Panc1 (cell line): ENCODE results near the gene CFAP57. TPM values are rescaled to one million over a fixed set of nuclear protein-coding genes. Genes with fewer than 3 reads are reported as not detected.

Experiments
- ATAC-seq: fragments of 200-7000 bp; cut with Tn5 transposase; 2 replicates; pipeline ENCODE4 v1.9.1; 2020; ENCODE audit warnings: mild to moderate bottlenecking, moderate library complexity
- BruUV-seq: library from RNA; stranded (reverse); fragments of 400-500 nt; replicated peaks from 2 replicates; lab custom pipeline; 2021; lab: Mats Ljungman, UMichigan
- CTCF ChIA-PET: fragments of 300-600 bp; sonication (Branson Sonifier 250); formaldehyde crosslinking; loops from one replicate; lab custom pipeline; 2022; ENCODE audit warnings: antibody characterized with exemption; lab: Charles Lee
- POLR2A ChIA-PET: fragments of 300-600 bp; sonication (Branson Sonifier 250); formaldehyde crosslinking; loops from one replicate; lab custom pipeline; 2022; ENCODE audit warnings: antibody characterized with exemption; lab: Charles Lee
- DNase-seq: peaks from one replicate; pipeline ENCODE4 v3.0.0-alpha.2; 2010; ENCODE audit warnings: low read depth, low spot score
- H3K27ac ChIP-seq: 2 replicates; pipeline ENCODE4 v1.5.1; 2011; ENCODE audit warnings: mild to moderate bottlenecking, low read length, inconsistent platforms
- H3K27me3 ChIP-seq: fragments of 200-500 bp; sonication (Bioruptor generic); 2 replicates; pipeline ENCODE4 v1.6.0; 2014; ENCODE audit warnings: low read length, inconsistent platforms; ENCODE audit not compliant: control insufficient read depth, insufficient read depth
- H3K36me3 ChIP-seq: fragments of 200-500 bp; sonication (Bioruptor generic); 2 replicates; pipeline ENCODE4 v1.5.1; 2014; ENCODE audit warnings: inconsistent platforms, mild to moderate bottlenecking, low read length, moderate library complexity; ENCODE audit not compliant: control insufficient read depth, insufficient read depth
- H3K4me1 ChIP-seq: 2 replicates; pipeline ENCODE4 v1.5.1; 2011; ENCODE audit warnings: inconsistent platforms, mild to moderate bottlenecking, low read length, moderate library complexity; ENCODE audit not compliant: control insufficient read depth, insufficient read depth
- H3K4me3 ChIP-seq, 2 experiments: 2 replicates each; pipeline ENCODE4 v1.5.1; 2011 to 2012; ENCODE audit warnings: low read depth in 2 of 2, low read length in 2 of 2, mild to moderate bottlenecking in 2 of 2, inconsistent platforms in 1 of 2, moderate library complexity in 1 of 2
- H3K9me3 ChIP-seq: fragments of 200-500 bp; sonication (Bioruptor generic); 2 replicates; pipeline ENCODE4 v1.5.1; 2014; ENCODE audit warnings: low read depth, mild to moderate bottlenecking, inconsistent platforms, low read length, moderate library complexity; ENCODE audit not compliant: control insufficient read depth, insufficient read depth
- POLR2AphosphoS5 ChIP-seq: IDR thresholded peaks from 2 replicates; pipeline ENCODE4 v1.6.1; 2012; ENCODE audit warnings: mild to moderate bottlenecking, low read depth, low read length, moderate library complexity
- SIN3A ChIP-seq: IDR thresholded peaks from 2 replicates; pipeline ENCODE4 v1.6.1; 2012; ENCODE audit warnings: low read depth, mild to moderate bottlenecking, low read length, moderate library complexity, borderline replicate concordance; ENCODE audit not compliant: insufficient read depth
- TCF7L2 ChIP-seq: IDR thresholded peaks from 2 replicates; pipeline ENCODE4 v1.6.1; 2011; ENCODE audit warnings: mild to moderate bottlenecking, low read depth, low read length, inconsistent platforms
- in situ Hi-C: cut with HindIII; loops from 2 replicates; pipeline ENCODE4 v1.10.0; 2016; ENCODE audit warnings: low sequenced_read_pairs, low pct_unique_long_range_greater_than_20kb
- intact Hi-C: fragments of 100-400 bp; cut with micrococcal nuclease; formaldehyde crosslinking; loops from one replicate; pipeline ENCODE4 v1.10.0; 2022; ENCODE audit not compliant: unreplicated experiment
- total RNA-seq: library from RNA; stranded (reverse); gene quantifications from one replicate; pipeline ENCODE4 v1.2.1, GENCODE V29; 2021; ENCODE audit not compliant: unreplicated experiment
- TF ChIP-seq, protein P1 (sequence below), 2 experiments: IDR thresholded peaks; 2 replicates each; pipeline ENCODE4 v1.6.1; 2011 to 2012; ENCODE audit warnings: low read depth in 2 of 2, control low read depth in 1 of 2, low read length in 1 of 2, mild to moderate bottlenecking in 1 of 2, moderate library complexity in 1 of 2; ENCODE audit not compliant: insufficient read depth in 1 of 2
- TF ChIP-seq, protein P2 (sequence below): fragments of 450-650 bp; IDR thresholded peaks from 2 replicates; pipeline ENCODE4 v1.5.1; 2017; ENCODE audit warnings: mild to moderate bottlenecking

The CFAP57 gene
- total RNA-seq, 1 experiment from 2014 or later, result 0.69 TPM

DNA sequence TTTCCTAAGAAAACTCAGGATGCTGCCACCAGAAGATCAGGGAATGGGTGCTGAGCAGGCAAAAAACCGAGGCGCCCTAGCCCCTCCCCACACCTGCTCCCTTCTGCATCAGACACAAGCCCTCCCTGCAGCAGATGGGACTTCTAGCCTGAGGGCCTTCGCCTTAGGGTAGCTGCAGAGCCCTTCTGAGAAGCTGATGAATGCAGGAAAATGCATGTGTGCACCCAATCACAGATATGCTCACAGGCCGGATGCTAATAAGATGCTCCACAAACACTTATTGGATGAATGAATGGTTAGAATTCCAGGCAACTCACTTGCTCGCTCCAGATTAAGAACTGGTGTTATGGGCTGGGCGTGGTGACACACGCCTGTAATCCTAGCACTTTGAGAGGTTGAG, 120.1 kb downstream of the CFAP57 start:
- no TSS peak for BruUV-seq
- no peaks in the 10 kb centered on the region for H3K27me3 ChIP-seq
- no peaks in the 10 kb centered on the region for H3K9me3 ChIP-seq
- DNase-seq, result no peak
- CTCF ChIA-PET, result no interaction called here
- no peak overlapping the region for H3K27ac ChIP-seq
- H3K4me3 ChIP-seq, result no peak overlapping the region
- no peak for ATAC-seq
- TF ChIP-seq TCF7L2 (no peak), POLR2AphosphoS5 (no peak), SIN3A (no peak)
- TF ChIP-seq, protein P1, sequence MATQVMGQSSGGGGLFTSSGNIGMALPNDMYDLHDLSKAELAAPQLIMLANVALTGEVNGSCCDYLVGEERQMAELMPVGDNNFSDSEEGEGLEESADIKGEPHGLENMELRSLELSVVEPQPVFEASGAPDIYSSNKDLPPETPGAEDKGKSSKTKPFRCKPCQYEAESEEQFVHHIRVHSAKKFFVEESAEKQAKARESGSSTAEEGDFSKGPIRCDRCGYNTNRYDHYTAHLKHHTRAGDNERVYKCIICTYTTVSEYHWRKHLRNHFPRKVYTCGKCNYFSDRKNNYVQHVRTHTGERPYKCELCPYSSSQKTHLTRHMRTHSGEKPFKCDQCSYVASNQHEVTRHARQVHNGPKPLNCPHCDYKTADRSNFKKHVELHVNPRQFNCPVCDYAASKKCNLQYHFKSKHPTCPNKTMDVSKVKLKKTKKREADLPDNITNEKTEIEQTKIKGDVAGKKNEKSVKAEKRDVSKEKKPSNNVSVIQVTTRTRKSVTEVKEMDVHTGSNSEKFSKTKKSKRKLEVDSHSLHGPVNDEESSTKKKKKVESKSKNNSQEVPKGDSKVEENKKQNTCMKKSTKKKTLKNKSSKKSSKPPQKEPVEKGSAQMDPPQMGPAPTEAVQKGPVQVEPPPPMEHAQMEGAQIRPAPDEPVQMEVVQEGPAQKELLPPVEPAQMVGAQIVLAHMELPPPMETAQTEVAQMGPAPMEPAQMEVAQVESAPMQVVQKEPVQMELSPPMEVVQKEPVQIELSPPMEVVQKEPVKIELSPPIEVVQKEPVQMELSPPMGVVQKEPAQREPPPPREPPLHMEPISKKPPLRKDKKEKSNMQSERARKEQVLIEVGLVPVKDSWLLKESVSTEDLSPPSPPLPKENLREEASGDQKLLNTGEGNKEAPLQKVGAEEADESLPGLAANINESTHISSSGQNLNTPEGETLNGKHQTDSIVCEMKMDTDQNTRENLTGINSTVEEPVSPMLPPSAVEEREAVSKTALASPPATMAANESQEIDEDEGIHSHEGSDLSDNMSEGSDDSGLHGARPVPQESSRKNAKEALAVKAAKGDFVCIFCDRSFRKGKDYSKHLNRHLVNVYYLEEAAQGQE (IDR thresholded peaks at IDR 0.05; ENCODE audit: insufficient read depth in 1 of 2, low read depth in 2 of 2, low read length in 1 of 2), result no peak
- TF ChIP-seq, protein P2, sequence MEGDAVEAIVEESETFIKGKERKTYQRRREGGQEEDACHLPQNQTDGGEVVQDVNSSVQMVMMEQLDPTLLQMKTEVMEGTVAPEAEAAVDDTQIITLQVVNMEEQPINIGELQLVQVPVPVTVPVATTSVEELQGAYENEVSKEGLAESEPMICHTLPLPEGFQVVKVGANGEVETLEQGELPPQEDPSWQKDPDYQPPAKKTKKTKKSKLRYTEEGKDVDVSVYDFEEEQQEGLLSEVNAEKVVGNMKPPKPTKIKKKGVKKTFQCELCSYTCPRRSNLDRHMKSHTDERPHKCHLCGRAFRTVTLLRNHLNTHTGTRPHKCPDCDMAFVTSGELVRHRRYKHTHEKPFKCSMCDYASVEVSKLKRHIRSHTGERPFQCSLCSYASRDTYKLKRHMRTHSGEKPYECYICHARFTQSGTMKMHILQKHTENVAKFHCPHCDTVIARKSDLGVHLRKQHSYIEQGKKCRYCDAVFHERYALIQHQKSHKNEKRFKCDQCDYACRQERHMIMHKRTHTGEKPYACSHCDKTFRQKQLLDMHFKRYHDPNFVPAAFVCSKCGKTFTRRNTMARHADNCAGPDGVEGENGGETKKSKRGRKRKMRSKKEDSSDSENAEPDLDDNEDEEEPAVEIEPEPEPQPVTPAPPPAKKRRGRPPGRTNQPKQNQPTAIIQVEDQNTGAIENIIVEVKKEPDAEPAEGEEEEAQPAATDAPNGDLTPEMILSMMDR, result no peak
- no peaks in the 10 kb centered on the region for H3K36me3 ChIP-seq
- H3K4me1 ChIP-seq, result no peaks in the 10 kb centered on the region
- in situ Hi-C loops (no loop called here), intact Hi-C loops (no loop called here)
- POLR2A ChIA-PET, result no interaction called here

DNA sequence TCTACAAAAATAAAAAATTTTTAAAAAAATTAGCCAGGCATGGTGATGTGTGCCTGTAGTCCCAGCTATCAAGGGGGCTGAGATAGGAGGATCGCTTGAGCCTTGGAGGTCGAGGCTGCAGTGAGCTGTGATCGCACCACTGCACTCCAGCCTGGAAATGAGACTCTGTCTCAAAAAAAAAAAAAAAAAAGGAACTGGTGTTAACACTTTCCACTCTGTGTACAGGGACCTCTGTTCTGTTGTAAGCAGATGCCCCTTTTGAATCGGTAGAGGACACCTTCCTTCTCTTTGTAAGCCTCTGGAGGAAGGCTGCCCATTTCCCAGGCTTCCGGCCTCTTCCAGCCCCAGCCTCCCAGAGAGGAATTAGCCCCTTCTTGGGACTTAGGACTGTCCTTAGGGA, 120.5 kb downstream of the CFAP57 start:
- H3K4me1 ChIP-seq, result no peaks in the 10 kb centered on the region
- no peak overlapping the region for H3K27ac ChIP-seq
- ATAC-seq (no peak), DNase-seq (no peak)
- in situ Hi-C loops (no loop called here), intact Hi-C loops (no loop called here)
- POLR2A ChIA-PET, result no interaction called here
- no peaks in the 10 kb centered on the region for H3K9me3 ChIP-seq
- no peak overlapping the region for H3K4me3 ChIP-seq
- H3K36me3 ChIP-seq, result no peaks in the 10 kb centered on the region
- TF ChIP-seq POLR2AphosphoS5, result no peak
- TF ChIP-seq, protein P1 (IDR thresholded peaks at IDR 0.05; ENCODE audit: insufficient read depth in 1 of 2, low read depth in 2 of 2, low read length in 1 of 2), result no peak
- TF ChIP-seq TCF7L2, result no peak
- TF ChIP-seq, protein P2, result no peak
- TF ChIP-seq SIN3A, result no peak
- no peaks in the 10 kb centered on the region for H3K27me3 ChIP-seq
- CTCF ChIA-PET, result no interaction called here
- no TSS peak for BruUV-seq
